K562 (cell line): Measurements from ENCODE around the gene EGFR. TPM values are rescaled to one million over a fixed set of nuclear protein-coding genes. Genes with fewer than 3 reads are reported as not detected.

Experiments
- ATAC-seq: fragments of 200-7000 bp; cut with Tn5 transposase; 3 replicates; pipeline ENCODE4 v1.9.1; 2020; ENCODE audit warnings: moderate library complexity
- BruUV-seq: library from RNA; stranded (reverse); fragments of 400-500 nt; replicated peaks from 2 replicates; lab custom pipeline; 2021; lab: Mats Ljungman, UMichigan
- CTCF ChIA-PET: fragments of 300-600 bp; formaldehyde crosslinking; extraction: SDS; loops from one replicate; lab custom pipeline; 2021; ENCODE audit warnings: low intra/inter-chr PET ratio; lab: Yijun Ruan, JAX
- POLR2A ChIA-PET: fragments of 300-600, 350-650 bp; sonication (Branson Sonifier 250); formaldehyde crosslinking; extraction: SDS; loops from one replicate; lab custom pipeline; 2021; ENCODE audit warnings: antibody characterized with exemption, inconsistent platforms; lab: Yijun Ruan, JAX
- DNase-seq, 4 experiments: peaks; one replicate each; pipeline versions ENCODE4 v3.0.0 to v3.0.0-alpha.2; 2011 to 2018; ENCODE audit warnings: low spot score in 3 of 4, mixed read lengths in 3 of 4; ENCODE audit errors: extremely low read depth in 1 of 4
- FAIRE-seq: peaks from 2 replicates; lab custom pipeline; 2011; peaks lifted over from hg19 to GRCh38; lab: Jason Lieb, UNC
- H2AFZ ChIP-seq: 2 replicates; pipeline ENCODE4 v1.6.0; 2011; ENCODE audit warnings: low read depth, low read length, control low read depth, inconsistent platforms
- H3K27ac ChIP-seq: fragments of 200-600 bp; 3 replicates; pipeline ENCODE4 v1.8.0; 2011; ENCODE audit warnings: low read depth, mild to moderate bottlenecking, control low read depth, inconsistent platforms, low read length, moderate library complexity, mixed read lengths; ENCODE audit errors: extremely low read depth
- H3K27me3 ChIP-seq, 2 experiments: fragments of 300-600 bp in 1 of 2; 2 replicates in 1 of 2; 3 replicates in 1 of 2; pipeline versions ENCODE4 v1.6.0 to v1.8.0; 2011; ENCODE audit warnings: inconsistent platforms in 2 of 2, low read length in 2 of 2, mild to moderate bottlenecking in 1 of 2, mixed read lengths in 1 of 2, moderate library complexity in 1 of 2; ENCODE audit not compliant: control insufficient read depth in 2 of 2, insufficient read depth in 2 of 2
- H3K36me3 ChIP-seq: fragments of 300-600 bp; 3 replicates; pipeline ENCODE4 v1.8.0; 2011; ENCODE audit warnings: mild to moderate bottlenecking, low read length, inconsistent platforms; ENCODE audit not compliant: control insufficient read depth, insufficient read depth
- H3K4me1 ChIP-seq, 2 experiments: fragments of 200-600 bp in 1 of 2; replicated peaks in 1 of 2; 2 replicates in 1 of 2; 3 replicates in 1 of 2; pipeline versions ENCODE4 v1.5.1 to v1.8.0; 2011; ENCODE audit warnings: inconsistent platforms in 2 of 2, low read length in 2 of 2, mild to moderate bottlenecking in 1 of 2, mixed read lengths in 1 of 2, moderate library complexity in 1 of 2; ENCODE audit not compliant: control insufficient read depth in 2 of 2, insufficient read depth in 2 of 2
- H3K4me2 ChIP-seq: 2 replicates; pipeline ENCODE4 v1.6.1; 2011; ENCODE audit warnings: low read length, control low read depth, inconsistent platforms, mixed read lengths; ENCODE audit not compliant: insufficient read depth
- H3K4me3 ChIP-seq: fragments of 200-600 bp; sonication (generic), shearing (Covaris generic); 2 replicates; pipeline ENCODE4 v1.5.1; 2016; ENCODE audit warnings: control low read depth, inconsistent platforms
- H3K79me2 ChIP-seq: fragments of 200-600 bp; 3 replicates; pipeline ENCODE4 v1.8.0; 2011; ENCODE audit warnings: low read length, inconsistent platforms; ENCODE audit not compliant: control insufficient read depth, insufficient read depth
- H3K9ac ChIP-seq, 2 experiments: 2 replicates each; pipeline versions ENCODE4 v1.6.0 to v1.6.1; 2011; ENCODE audit warnings: low read depth in 2 of 2, low read length in 2 of 2, control low read depth in 1 of 2, inconsistent platforms in 1 of 2, mild to moderate bottlenecking in 1 of 2, mixed read lengths in 1 of 2; ENCODE audit not compliant: insufficient read depth in 1 of 2
- H3K9me1 ChIP-seq: one replicate; pipeline ENCODE4 v1.6.0; 2011; ENCODE audit warnings: inconsistent platforms, mild to moderate bottlenecking, low read length, moderate library complexity; ENCODE audit not compliant: control insufficient read depth, insufficient read depth
- H3K9me3 ChIP-seq: replicated peaks from 2 replicates; pipeline ENCODE4 v1.5.1; 2011; ENCODE audit warnings: low read depth, low read length, inconsistent platforms; ENCODE audit not compliant: control insufficient read depth, insufficient read depth
- H4K20me1 ChIP-seq: replicated peaks from 2 replicates; pipeline ENCODE4 v1.6.1; 2011; ENCODE audit warnings: low read length, inconsistent platforms, mixed read lengths; ENCODE audit not compliant: control insufficient read depth, insufficient read depth
- PKNOX1 ChIP-seq: fragments of 450-650 bp; IDR thresholded peaks from 2 replicates; pipeline ENCODE4 v1.6.1; 2016
- SIN3B ChIP-seq: fragments of 450-650 bp; IDR thresholded peaks from 2 replicates; pipeline ENCODE4 v1.6.1; 2017; ENCODE audit warnings: low read depth, mild to moderate bottlenecking, moderate library complexity
- TARDBP ChIP-seq: fragments of 450-650 bp; IDR thresholded peaks from 2 replicates; pipeline ENCODE4 v1.6.1; 2016
- ZNF699 ChIP-seq: fragments of 250-450 bp; sonication (Bioruptor Pico); IDR thresholded peaks from 2 replicates; pipeline ENCODE4 v1.8.0; 2021; ENCODE audit warnings: mild to moderate bottlenecking, moderate library complexity; ENCODE audit not compliant: insufficient replicate concordance
- WGBS: fragments of 100-300 bp; shearing (Covaris generic); methylation state at CpG from one replicate; pipeline ENCODE4 v1.1.6; 2016; ENCODE audit warnings: low coverage, mixed read lengths; ENCODE audit not compliant: insufficient coverage; ENCODE audit errors: missing lambda C conversion rate; 5-methylcytosine and 5-hydroxymethylcytosine counted together
- in situ Hi-C: fragments of 300-500 bp; cut with MboI; formaldehyde crosslinking; loops from 4 replicates; pipeline ENCODE4 v1.15.0; 2018; ENCODE audit warnings: inconsistent platforms, mixed read lengths
- intact Hi-C: fragments of 100-400 bp; cut with micrococcal nuclease; formaldehyde crosslinking; loops from 2 replicates; pipeline ENCODE4 v1.14.2; 2022
- polyA plus RNA-seq, 8 experiments: library from polyadenylated mRNA; depleted of rRNA in 4 of 8; stranded (reverse) in 5 of 8; unstranded in 3 of 8; fragments of >200 nt; fragmentation: Nextera tagmentation in 2 of 8; fragmentation: Illumina TruSeq in 1 of 8; extraction: Ambion mirVana in 2 of 8; extraction: Trizol in 1 of 8; gene quantifications; 2 replicates each; pipeline versions ENCODE4 v1.2.1 to v1.2.3, GENCODE V29; 2011 to 2014; ENCODE audit warnings: inconsistent platforms in 1 of 8, missing spikeins in 1 of 8
- total RNA-seq, 7 experiments: library from RNA; depleted of rRNA in 6 of 7; stranded (reverse); fragments of >200 nt in 6 of 7; fragmentation: Illumina TruSeq in 2 of 7; extraction: Trizol in 2 of 7; gene quantifications; 2 replicates each; pipeline versions ENCODE4 v1.2.1 to v1.2.3, GENCODE V29; 2011 to 2021; ENCODE audit warnings: low replicate concordance in 1 of 7

EGFR gene
- total and polyA plus RNA-seq, 9 of the 15 experiments (the other 6 are each of a cell fraction or from before 2014, with no cell fraction given), result 0.13 TPM; not detected in 8

GRCh38 chr7:55104712-55105433 is 86.1 kb downstream of the EGFR start:
- ChIA-PET POLR2A (no interaction called here), CTCF (no interaction called here)
- no peaks in the 10 kb centered on the region for H4K20me1 ChIP-seq
- no peak for FAIRE-seq
- intact Hi-C loops (no loop called here), in situ Hi-C loops (no loop called here)
- 2% methylated on average over 3 of the region's 3 CpGs for WGBS
- H3K79me2 ChIP-seq, result no peaks in the 10 kb centered on the region
- 0 out of 2 replicates have a peak, but pooled peaks cover 1% of the 10 kb centered on the region for H3K9me3 ChIP-seq
- BruUV-seq, result no TSS peak
- no peak overlapping the region for H3K4me2 ChIP-seq
- ATAC-seq, result no peak
- H3K36me3 ChIP-seq, result no peaks in the 10 kb centered on the region
- no peaks in the 10 kb centered on the region for H3K9me1 ChIP-seq
- H3K27ac ChIP-seq, result no peak overlapping the region
- H3K9ac ChIP-seq, result no peak overlapping the region
- TF ChIP-seq TARDBP (no peak), PKNOX1 (peak; percentile 23; the same call in 1 of the 2 replicates), SIN3B (no peak), ZNF699 (CRISPR knock-in tag) (no peak)
- DNase-seq, result no peak
- H3K27me3 ChIP-seq, result peaks cover 12 to 37% of the 10 kb centered on the region in 2 experiments; a peak in 4 of 5 replicates
- H3K4me3 ChIP-seq, result no peak overlapping the region
- H2AFZ ChIP-seq, result no peak overlapping the region
- no peaks in the 10 kb centered on the region for H3K4me1 ChIP-seq
